Fibroblast of pulmonary artery (primary cell): ENCODE results near the gene TBX2.

ENCODE experiments used
- DNase-seq: peaks from one replicate; pipeline ENCODE4 v3.0.0-alpha.2; 2010; ENCODE audit warnings: low read depth
- H3K4me3 ChIP-seq: replicated peaks from 2 replicates; pipeline ENCODE4 v1.5.1; 2011; ENCODE audit warnings: low read depth, mild to moderate bottlenecking, control low read depth, low read length, moderate library complexity
- CTCF ChIP-seq: IDR thresholded peaks from 2 replicates; pipeline ENCODE4 v1.5.1; 2011; ENCODE audit warnings: mild to moderate bottlenecking, control low read depth, low read length, inconsistent platforms; ENCODE audit errors: missing control alignments

Gene TBX2

GRCh38 chr17:61379457-61380216 is 20.0 kb upstream of the TBX2 start:
- TF ChIP-seq CTCF = no peak
- DNase-seq = no peak
- H3K4me3 ChIP-seq = no peak overlapping the region

- no peak overlapping the region for H3K4me3 ChIP-seq
- no peak for DNase-seq
- TF ChIP-seq CTCF = no peak
Measured at GRCh38 chr17:61380217-61380835, 19.3 kb upstream of the TBX2 start.

- no peak overlapping the region for H3K4me3 ChIP-seq
- no peak for TF ChIP-seq CTCF
- no peak for DNase-seq
Measured at GRCh38 chr17:61380836-61381525, 18.7 kb upstream of the TBX2 start.

DNA sequence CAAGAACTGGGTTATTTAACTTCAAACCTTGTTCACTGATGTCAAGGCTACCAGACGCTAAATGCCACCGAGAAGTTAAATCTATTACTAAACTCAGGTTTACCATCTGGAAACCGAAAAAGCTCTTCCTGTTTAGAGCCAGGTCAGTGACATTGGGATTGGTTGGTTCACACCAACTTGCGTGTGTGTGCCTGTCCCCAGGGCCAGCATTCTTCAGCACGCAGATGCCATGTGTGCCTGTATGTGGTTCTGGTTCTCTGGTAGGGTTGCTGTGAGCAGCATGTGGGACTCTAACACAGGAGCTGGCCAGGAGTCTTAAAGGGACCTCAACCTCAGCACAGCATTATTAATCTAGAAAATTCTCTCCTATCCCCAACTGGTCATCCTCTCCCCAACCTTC is 18.1 kb upstream of the TBX2 start:
- no peak overlapping the region for H3K4me3 ChIP-seq
- DNase-seq = no peak
- TF ChIP-seq CTCF = no peak

- H3K4me3 ChIP-seq = no peak overlapping the region
- TF ChIP-seq CTCF = no peak
- no peak for DNase-seq
Measured at GRCh38 chr17:61382796-61383688, 16.6 kb upstream of the TBX2 start.

DNA sequence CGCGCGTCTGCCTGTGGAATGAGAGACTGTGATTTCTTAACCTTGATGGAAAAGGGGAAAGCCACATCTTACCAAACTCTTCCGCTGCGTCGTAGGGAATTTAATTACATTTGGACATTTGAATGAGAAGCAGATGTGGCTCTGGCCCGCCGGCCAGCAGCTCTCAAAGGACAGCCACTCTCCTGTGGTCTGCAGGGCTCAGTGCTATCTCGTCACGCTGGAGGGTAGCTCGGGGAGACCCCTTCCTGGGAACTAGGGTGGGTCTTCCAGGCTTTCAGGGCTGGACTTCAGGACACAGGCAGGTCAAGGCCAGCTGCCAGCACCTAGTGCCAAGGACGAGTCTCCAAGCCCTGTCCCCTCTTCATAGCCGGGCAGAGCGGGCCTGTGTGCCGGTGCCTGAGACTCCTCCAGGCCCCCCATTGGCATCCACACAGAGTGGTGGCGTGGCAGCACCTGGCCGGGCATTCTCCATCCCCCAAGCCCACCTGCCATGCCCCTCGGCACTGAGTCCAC is 15.9 kb upstream of the TBX2 start:
- no peak for DNase-seq
- H3K4me3 ChIP-seq = no peak overlapping the region
- no peak for TF ChIP-seq CTCF
